GM12878 (cell line): ENCODE results near the gene AGRN. TPM values are rescaled to one million over a fixed set of nuclear protein-coding genes. Genes with fewer than 3 reads are reported as not detected.
A peak's percentile ranks its signal among the peaks of the same experiment; 100 is the strongest.

Source experiments
- ASH2L ChIP-seq: fragments of 300-600, 200-600 bp; sonication (generic); IDR thresholded peaks from 2 replicates; pipeline ENCODE4 v1.6.1; 2017; ENCODE audit warnings: low read depth, mild to moderate bottlenecking, borderline replicate concordance
- CTCF ChIP-seq, 3 experiments: IDR thresholded peaks in 2 of 3; conservative IDR thresholded peaks in 1 of 3; 2 replicates each; pipeline ENCODE4 v1.5.1; 2011; ENCODE audit warnings: low read depth in 3 of 3, low read length in 3 of 3, mild to moderate bottlenecking in 3 of 3, control low read depth in 2 of 3, moderate library complexity in 2 of 3, inconsistent platforms in 1 of 3, mixed read lengths in 1 of 3; ENCODE audit not compliant: control insufficient read depth in 2 of 3, insufficient read depth in 1 of 3; ENCODE audit errors: extremely low read depth in 1 of 3
- CUX1 ChIP-seq: IDR thresholded peaks from 2 replicates; pipeline ENCODE4 v1.6.1; 2012; ENCODE audit warnings: improper control_type of control experiment, low read depth, low read length; ENCODE audit not compliant: insufficient replicate concordance
- E2F8 ChIP-seq: fragments of 450-650 bp; IDR thresholded peaks from 2 replicates; pipeline ENCODE4 v1.6.1; 2018; ENCODE audit warnings: mild to moderate bottlenecking, low read depth, moderate library complexity; ENCODE audit not compliant: partially characterized antibody
- ELK1 ChIP-seq: IDR thresholded peaks from 2 replicates; pipeline ENCODE4 v1.6.1; 2012; ENCODE audit warnings: low read depth, low read length, improper control_type of control experiment
- HDGF ChIP-seq: fragments of 450-650 bp; IDR thresholded peaks from 2 replicates; pipeline ENCODE4 v1.6.1; 2016; ENCODE audit warnings: antibody characterized with exemption
- IKZF2 ChIP-seq, 2 experiments: fragments of 450-650 bp; IDR thresholded peaks; 2 replicates each; pipeline ENCODE4 v1.6.1; 2017; ENCODE audit warnings: mild to moderate bottlenecking in 2 of 2, moderate library complexity in 2 of 2
- IRF3 ChIP-seq: fragments of 450-650 bp; IDR thresholded peaks from 2 replicates; pipeline ENCODE4 v1.6.1; 2014; ENCODE audit warnings: mild to moderate bottlenecking
- NFYB ChIP-seq: IDR thresholded peaks from 2 replicates; pipeline ENCODE4 v1.6.1; 2011; ENCODE audit warnings: low read depth, mild to moderate bottlenecking, low read length, improper control_type of control experiment, moderate library complexity; ENCODE audit not compliant: insufficient read depth
- RUNX3 ChIP-seq: IDR thresholded peaks from 2 replicates; pipeline ENCODE4 v1.6.1; 2012; ENCODE audit warnings: low read length, inconsistent platforms
- STAT3 ChIP-seq: IDR thresholded peaks from 2 replicates; pipeline ENCODE4 v1.6.1; 2011; ENCODE audit warnings: low read depth, low read length, improper control_type of control experiment
- ZBTB11 ChIP-seq: fragments of 450-650 bp; formaldehyde crosslinking; IDR thresholded peaks from 2 replicates; pipeline ENCODE4 v1.5.0; 2022; ENCODE audit warnings: mild to moderate bottlenecking, missing genetic modification characterization
- polyA plus RNA-seq, 11 experiments: library from polyadenylated mRNA; depleted of rRNA in 4 of 11; unstranded in 6 of 11; stranded (reverse) in 5 of 11; fragments of >200 nt; fragmentation: Nextera tagmentation in 4 of 11; fragmentation: Illumina TruSeq in 1 of 11; extraction: Ambion mirVana in 4 of 11; extraction: Trizol in 1 of 11; gene quantifications; 1 replicate in 1 of 11; 2 replicates in 10 of 11; pipeline versions ENCODE4 v1.2.1 to v1.2.3, GENCODE V29; 2011 to 2016; ENCODE audit warnings: inconsistent platforms in 2 of 11, missing spikeins in 2 of 11, low read depth in 1 of 11
- total RNA-seq, 4 experiments: library from RNA; depleted of rRNA in 3 of 4; stranded (reverse); fragments of >200 nt in 3 of 4; fragmentation: Illumina TruSeq in 1 of 4; extraction: Trizol in 1 of 4; gene quantifications; 2 replicates each; pipeline versions ENCODE4 v1.2.1 to v1.2.3, GENCODE V29; 2013 to 2021

The AGRN gene
- total and polyA plus RNA-seq, 10 of the 15 experiments (the other 5 are each of a cell fraction or from before 2014, with no cell fraction given) = 0.02 to 41.8 (median 4.1) TPM

GRCh38 chr1:998995-999724 is 20.8 kb upstream of the AGRN start (continued):
- TF ChIP-seq E2F8 = no peak
- 0 out of 6 replicates have a peak, but pooled peaks of 1 of the 3 experiments have one; percentile 5 for TF ChIP-seq CTCF (IDR thresholded peaks at IDR 0.05 in 2 of 3, conservative IDR thresholded peaks at IDR 0.05 in 1 of 3; ENCODE audit: control insufficient read depth in 2 of 3, extremely low read depth in 1 of 3, insufficient read depth in 1 of 3, low read depth in 3 of 3, low read length in 3 of 3)
- no peak for TF ChIP-seq HDGF
- no peak for TF ChIP-seq NFYB
- TF ChIP-seq CUX1 = no peak
- no peak for TF ChIP-seq IKZF2 (IDR thresholded peaks at IDR 0.05)
- TF ChIP-seq ZBTB11 (CRISPR knock-in tag) = no peak
- TF ChIP-seq RUNX3 = no peak
- no peak for TF ChIP-seq ASH2L
- no peak for TF ChIP-seq ELK1
- TF ChIP-seq STAT3 = no peak
- TF ChIP-seq IRF3 = no peak
